IMR-90 (cell line): ENCODE measurements around the gene KRT78. TPM values are rescaled to one million over a fixed set of nuclear protein-coding genes. Genes with fewer than 3 reads are reported as not detected.

Experiments
- ELK1 ChIP-seq: fragments of 150-350 bp; IDR thresholded peaks from 2 replicates; pipeline ENCODE4 v1.6.1; 2016; ENCODE audit warnings: low read depth, mild to moderate bottlenecking, low read length, moderate library complexity, borderline replicate concordance
- polyA plus RNA-seq, 3 experiments: library from polyadenylated mRNA; depleted of rRNA; stranded (reverse); fragments of >200 nt; gene quantifications; 2 replicates each; pipeline ENCODE4 v1.2.3, GENCODE V29; 2012; ENCODE audit warnings: low replicate concordance in 1 of 3
- total RNA-seq: library from RNA; depleted of rRNA; stranded (reverse); fragments of >200 nt; gene quantifications from 2 replicates; pipeline ENCODE4 v1.2.3, GENCODE V29; 2012

KRT78 gene
- total and polyA plus RNA-seq, 2 of the 4 experiments (the other 2 are of a cell fraction) = not detected

- no peak for TF ChIP-seq ELK1
These were observed 22.7 kb upstream of the KRT78 start (continued) for GRCh38 chr12:52871291-52872039.
